SKM-1 (cell line): ENCODE results near the gene SEC24B.

Experiments
- DNase-seq: peaks from one replicate; lab custom pipeline; 2025; ENCODE audit not compliant: unreplicated experiment; lab: John Stamatoyannopoulos, UW

The SEC24B gene

DNA sequence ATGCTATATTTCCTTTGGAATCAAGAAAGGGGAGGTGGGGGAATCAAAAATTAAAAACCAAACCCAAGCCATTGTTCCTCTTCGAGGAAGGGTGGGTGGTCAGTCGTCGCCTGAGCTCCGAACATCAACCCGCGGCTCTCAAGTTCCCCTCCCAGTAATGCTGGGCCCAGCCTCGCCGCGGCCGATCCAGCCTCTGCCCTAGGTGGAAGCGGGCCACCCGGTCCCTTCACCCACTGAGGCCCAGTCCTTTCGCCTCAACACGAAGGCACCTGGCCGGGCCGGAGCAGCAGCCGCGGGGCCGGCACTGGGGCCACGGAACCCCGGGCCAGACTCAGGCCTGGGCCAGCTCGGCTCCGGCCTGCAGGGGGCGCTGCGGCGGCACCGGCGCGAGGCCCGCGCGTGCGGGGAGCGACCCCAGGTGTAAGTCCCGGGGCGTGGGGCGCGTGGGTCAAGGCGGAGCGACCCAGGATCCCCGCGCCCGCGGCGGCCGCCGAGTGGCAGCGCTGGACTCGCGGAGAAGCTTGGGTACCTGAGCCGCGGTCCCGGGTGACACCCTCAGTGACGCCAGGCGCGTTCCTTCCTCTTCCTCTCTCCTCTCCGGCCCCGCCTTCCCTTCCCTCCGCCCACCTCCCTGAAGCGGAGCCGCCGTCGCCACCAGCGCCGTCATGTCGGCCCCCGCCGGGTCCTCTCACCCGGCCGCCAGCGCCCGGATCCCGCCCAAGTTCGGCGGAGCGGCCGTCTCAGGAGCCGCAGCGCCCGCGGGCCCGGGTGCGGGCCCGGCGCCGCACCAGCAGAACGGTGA lies at the start of gene SEC24B:
SEC24B (plus strand) TSS at position 611 of the 802 bp plus-strand sequence; CDS start at position 666, 55 bp downstream.
- peak; percentile 83 for DNase-seq

DNA sequence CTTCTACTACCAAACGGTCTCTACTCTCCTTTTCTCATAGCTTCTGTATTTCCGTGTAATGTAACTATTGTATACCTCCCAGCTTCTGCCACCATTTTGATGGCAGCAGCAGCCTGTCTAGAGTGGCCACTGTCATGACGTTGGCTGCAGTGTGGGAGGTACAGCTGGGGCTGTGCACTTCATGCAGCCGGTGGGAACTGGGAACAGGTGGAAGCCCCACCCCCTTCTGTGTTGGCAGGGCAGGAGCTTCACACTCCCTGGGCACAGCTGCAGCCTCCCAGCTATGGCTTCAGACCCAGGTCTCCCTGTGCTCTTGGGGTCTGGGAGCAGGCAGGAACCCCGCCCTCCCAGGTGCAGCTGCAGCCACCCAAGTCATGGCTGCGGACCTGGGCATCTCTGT lies 49.8 kb upstream of the SEC24B start:
- DNase-seq = no peak

DNA sequence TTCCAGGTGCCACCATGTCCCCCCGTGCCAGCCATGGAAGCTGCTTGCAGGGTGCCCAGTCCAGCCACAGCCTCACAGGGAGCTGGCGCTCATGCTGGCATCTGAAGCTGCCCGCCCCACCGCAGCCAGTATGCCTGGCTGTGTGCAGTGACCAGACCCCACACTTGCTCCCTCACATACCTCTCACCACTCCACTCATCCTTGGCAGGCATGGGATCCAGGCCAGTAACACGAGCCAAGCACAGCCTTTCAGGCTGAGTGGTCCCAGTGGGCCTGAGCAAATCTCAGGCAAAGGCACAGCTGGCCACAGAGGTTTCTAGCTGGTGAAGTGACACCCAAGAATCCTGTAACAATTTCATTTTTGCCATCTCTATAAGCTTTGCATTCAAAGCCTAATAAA lies 48.4 kb upstream of the SEC24B start:
- DNase-seq = no peak

DNA sequence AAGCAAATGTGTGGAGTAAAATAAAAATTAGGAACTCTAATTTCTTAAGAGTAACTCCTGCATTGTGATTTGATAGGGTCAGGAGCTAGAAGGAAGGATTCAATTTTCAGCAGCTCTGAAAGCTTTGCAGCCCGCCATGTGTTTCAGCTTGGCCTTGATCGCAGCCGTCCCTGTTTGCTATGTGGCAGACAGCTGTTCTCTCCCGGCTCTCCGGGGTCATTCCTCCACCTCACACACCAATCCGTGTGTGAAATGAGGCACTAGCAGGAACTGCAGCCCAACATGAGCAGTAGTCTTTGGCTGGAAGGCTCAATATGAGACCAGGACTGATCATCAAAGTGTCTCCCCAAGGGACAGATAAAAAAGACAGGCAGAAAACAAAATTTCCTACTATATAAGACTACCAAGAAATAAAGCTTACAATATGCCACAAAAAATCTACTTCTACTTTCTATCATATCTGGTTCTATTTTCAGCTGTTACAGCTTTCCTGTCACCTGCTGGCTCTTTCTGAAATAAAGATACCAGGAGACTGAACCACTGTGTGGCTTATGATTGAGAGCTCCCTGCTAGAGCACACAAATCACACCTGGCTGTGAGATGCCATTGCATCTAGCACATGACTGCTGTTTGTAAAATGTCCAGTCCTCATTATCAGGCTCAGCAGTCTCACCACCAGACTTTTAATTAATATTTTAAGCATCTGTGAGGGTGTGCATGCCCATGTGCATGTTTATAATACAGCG lies 44.1 kb upstream of the SEC24B start:
- DNase-seq = no peak

DNA sequence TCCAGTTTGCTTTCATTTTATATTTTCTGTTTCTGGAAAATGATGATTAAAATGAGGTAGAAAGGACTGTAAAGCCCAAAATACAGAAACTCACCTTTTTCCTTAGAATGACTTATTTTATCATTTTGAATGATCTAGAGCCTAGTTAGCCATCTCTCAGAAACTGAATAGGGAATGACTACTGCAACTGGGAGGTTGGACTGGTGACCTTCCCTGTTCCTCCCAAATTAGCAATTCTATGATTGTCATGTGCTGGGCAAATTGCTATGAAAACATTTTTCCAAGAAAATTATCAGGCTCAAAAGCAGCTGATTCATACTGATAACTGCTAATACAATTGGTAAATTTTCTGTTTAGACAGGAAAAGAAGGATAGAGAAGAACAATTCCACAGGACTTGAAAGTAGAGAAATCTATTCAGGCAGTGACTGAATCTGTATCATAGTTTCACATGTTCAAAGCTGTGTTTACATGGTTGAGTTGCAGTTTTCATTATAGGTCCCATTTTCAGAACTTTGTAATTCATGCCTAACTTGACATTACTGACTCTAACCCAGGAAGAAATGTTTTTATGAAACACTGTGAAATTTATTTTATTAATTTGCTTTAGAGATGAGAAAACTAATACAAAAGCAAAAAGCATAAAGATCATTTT lies 43.4 kb upstream of the SEC24B start:
- no peak for DNase-seq

DNA sequence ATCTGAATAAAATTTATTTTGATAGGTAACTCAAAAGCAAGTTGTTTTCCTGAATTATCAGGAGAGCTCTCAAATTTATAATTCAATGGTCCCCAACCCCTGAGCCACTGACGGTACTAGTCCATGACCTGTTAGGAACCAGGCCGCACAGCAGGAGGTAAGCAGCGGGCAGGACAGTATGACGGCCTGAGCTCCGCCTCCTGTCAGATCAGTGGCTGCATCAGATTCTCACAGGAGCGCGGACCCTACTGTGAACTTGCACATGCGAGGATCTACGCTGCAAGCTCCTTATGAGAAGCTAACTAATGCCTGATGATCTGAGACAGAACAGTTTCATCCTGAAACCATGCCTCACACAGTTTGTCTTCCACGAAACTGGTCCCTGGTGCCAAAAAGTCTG lies 37.9 kb upstream of the SEC24B start:
- DNase-seq = no peak

DNA sequence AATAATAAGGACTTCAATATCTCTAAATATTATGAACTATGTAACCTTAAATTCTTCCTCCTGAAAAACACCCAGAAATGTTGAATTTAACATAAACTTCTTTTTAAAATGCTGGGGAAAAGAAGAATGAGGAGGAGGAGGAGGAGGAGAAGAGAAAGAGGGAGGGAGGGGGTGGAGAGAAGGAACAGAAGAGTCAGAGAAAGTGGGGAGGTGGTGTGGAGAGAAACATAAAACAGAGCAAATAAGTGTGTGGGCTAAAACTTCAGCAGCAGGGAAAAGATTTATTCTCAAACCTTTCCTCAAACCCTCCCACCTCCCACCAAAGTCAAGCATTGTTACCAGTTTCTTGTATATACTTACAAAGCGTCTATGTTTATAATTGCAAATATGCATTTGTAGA lies 34.7 kb upstream of the SEC24B start:
- DNase-seq = no peak

DNA sequence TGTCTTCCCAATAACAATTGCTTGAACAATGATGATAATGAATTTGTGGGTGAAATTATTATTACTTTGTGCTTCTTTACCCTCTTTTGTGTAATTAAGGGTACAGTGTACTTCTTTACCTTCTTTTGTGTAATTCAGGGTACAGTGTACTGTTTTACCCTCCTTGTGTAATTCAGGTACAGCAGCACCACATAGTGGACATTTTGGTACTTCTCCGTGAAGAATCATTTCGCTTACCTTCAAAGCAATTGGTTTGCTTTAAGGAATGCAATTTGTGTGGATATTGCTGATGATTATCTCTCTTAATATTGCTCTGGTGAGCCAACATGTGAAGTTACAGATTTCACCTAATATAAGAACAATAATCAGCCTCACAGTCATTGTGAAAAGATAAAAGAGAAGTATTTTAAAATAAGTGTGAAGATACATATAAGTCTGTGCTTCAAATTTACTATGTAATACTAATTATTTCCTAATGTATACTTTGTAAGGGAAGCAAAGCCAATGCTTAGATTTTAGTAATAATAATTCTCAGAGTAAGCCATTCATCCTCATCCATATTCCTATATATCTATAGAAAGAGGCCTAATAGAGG lies 27.2 kb upstream of the SEC24B start:
- peak; percentile 3 for DNase-seq

DNA sequence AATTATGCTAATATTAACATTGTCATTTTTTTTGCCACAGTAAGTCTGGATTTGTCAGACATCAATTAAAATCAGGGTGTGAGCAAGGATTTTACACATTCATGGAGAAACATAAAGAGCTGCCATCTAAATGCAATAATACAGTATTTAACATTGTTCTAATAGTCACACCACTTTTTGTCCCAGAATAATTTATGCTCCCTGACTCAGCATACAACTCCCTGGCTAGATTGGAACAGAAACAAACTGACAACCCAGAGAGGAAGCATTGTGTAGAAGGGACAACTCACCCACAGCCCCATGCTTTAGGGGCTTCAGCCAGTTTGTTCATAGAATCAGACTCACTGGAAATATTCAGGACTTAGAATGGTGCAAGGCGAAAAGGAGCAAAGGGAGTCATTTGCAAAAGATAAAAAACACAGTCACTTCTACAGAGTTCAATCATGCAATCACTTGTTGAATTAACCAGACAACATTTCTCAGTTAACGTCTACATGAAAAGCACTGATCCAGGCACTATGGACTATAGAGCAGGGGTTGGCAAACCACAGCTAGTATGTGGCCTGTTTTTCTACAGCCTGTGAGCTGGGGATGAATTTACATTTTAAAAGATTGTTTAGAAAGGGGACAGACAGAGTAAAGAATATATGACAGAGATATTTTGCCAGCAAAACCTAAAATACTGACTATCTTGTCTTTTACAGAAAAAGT lies 26.4 kb upstream of the SEC24B start:
- no peak for DNase-seq

DNA sequence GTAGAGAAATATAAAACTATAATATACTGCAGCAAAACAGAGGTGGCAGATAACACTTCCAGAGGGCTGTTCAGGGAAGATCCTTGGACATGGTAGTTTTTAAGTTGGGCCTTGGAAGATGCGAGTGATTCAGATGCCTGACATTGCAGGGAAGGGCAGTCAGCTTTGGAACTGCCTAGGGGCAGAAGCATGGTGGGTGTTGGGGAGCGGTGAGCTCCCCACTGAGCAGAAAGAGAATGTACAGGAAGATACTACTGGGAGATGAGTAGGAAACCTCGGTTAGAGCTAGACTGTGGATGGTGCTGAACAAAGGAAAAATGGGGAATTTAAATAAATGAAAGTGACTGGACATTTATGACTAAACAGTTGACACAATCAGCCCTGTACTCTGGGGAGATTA lies 24.9 kb upstream of the SEC24B start:
- no peak for DNase-seq

DNA sequence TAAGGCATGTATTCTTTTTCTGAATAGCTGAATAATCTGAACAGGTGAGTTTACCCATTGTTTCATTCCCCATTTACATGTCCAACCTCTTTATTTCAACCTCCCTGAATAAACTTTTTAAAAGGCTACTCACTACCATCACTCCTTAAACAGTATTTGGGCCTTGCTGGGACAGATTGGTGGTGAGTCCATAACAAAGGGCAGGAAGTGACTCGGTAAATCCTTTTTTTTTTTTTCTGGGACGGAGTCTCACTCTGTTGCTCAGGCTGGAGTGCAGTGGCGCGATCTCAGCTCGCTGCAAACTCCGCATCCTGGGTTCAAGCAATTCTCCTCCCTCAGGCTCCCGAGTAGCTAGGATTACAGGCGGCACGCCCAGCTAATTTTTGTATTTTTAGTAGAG lies 23.4 kb upstream of the SEC24B start:
- DNase-seq = no peak

DNA sequence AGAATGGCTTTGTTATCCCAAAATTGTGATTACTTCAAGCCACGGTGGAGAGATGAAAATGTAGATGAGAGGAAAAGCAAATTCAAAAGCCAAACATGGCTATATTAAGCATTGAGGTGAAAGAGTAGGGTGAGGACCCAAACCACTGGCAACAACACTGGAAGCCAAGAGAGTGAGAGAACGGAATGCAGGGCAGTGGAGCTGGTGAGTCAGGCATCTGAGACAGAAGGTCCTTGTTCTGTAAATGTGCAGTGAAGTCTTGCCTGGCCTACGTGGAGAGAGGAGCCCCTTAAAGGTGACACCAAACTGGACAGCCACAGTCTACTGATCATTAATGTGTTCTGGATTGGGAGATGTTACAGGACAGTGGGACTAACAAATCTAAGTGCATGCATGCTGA lies 22.8 kb upstream of the SEC24B start:
- no peak for DNase-seq

DNA sequence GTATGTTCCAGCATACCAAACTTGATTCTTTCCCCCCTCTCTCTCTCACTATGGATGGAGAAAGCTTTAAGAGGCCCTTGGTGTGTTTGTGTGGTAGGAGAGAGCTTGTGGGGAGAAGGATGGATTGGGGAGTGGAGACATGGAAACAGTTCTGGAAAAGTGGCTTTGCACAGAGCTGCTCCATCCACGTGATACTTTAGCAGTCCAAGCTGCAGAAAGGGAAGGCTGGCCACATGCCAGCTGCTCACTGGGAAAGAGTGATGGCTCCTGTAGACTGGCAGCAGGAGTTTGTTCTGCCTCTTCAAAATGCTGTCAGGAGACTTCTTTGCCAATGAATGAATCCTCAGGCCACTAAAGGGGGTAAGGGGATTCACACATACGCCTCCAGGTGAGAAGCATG lies 21.7 kb upstream of the SEC24B start:
- DNase-seq = no peak

DNA sequence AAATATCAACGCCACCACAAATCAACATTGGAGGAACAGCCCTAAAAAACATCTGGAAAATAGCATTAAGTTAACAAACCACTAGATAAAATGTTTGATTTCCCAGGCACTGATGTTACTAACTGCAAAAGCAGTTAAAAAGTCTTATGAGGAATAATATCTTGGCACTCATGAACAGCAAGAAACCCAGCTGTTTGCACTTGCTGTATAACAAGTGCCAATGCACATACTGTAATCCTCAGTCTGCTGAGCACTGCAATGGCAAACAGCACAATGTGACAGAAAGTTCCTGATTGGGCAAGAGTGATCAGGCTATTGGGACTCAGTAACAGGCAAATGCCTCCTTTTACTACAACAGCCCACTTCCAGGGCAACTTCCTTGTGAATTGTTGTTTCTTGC lies 20.8 kb upstream of the SEC24B start:
- no peak for DNase-seq

DNA sequence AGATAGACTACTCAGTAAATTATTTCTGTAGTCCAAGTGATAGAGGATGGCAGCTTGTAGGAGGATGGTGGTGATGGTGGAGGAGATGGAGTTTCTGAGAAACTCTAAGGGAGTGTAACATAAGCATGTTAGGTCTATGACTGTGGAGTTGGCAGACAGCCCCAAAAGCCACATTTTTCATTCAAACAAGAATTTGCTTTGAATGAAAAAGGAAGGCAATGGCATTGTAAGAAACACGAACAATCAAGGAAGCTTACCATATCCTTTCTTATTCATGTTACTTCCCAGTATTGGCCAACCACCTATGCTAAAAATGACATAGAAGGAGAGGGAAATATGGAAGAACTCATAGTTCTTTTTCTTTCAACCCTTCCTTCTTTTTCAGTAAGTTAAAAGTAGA lies 18.7 kb upstream of the SEC24B start:
- no peak for DNase-seq

DNA sequence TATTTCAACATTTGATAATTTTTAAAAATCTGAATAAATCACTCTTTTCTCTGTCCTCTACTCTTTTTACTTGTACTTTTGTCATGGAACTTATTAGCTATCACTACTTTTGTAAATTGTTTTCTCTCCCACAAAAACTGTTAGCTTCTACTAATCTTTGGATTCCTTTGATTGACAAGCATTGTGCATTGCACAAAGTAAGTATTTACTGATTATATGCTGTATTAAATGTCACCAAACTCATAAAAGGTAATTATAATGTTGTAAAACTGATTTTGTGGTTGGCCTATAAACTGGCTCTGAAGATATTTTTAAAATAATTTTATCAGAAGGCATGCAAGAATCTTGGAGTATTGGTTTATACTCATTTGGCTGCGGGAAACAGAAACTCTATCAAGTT lies 15.0 kb upstream of the SEC24B start:
- no peak for DNase-seq

DNA sequence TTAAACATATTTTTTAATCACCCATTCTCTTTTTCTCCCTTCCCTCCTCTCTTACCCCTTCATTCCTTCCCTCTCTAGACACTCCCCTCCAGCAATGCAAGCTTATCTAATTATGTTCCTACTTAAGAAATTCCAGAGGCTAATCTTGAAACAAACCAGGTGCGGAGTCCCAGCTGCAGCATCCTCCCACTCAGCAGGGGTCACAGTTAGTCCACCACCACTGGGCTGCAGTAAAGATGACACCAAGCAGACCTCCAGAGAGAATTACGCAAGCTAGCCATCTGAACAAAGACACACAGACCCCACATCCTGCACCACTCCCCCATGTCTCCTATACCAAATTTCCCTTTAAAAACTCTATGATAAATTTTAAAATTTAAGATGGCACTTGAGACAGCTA lies 13.9 kb upstream of the SEC24B start:
- no peak for DNase-seq

DNA sequence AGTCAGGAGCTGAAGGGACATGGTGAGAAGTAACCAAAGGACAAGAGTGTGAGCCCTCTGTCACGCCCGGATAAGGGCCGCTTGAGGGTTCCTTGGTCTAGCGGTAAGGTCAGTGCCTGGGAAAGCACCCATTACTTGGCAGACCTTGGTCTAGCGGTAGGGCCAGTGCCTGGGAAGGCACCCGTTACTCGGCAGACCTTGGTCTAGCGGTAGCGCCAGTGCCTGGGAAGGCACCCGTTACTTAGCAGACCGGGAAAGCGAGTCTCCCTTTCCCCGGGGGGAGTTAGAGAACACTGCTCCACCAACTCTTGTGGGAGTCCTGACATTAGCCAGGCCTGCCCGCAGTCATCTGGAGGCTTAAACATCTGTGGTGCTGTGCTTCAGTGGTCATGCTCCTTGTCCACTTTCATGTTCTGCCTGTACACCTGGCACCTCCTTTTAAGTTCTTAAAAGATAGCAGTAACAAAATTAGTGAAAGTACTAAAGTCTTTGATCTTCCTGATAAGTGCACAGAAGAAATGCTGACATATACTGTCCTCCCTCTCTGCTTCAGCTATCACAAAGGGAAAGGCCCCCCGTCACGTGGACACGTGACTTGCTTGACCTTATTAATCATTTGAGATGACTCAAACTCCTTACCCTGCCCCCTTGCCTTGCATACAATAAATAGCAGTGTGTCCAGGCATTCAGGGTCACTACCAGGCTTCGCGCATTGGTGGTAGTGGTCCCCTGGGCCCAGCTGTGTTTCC lies 9.3 kb upstream of the SEC24B start:
- no peak for DNase-seq

DNA sequence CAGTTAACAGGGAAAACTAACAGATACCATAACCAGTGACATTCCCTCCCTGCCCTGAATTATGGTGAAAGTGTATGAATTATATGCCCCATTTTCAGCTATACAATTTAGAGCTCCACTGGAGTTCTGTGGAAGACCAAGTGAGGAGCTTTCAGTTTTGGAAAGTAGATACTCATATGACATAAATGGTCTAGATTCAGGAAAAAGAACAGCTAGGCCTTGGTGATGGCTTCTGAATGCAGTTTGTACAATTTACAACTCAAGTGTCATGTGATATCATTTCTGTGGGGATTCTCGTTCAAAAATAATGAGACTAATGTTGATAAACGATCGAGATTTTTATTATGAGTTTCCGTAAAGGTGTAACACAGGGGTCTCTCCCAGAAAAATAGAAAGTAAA lies 8.2 kb upstream of the SEC24B start:
- no peak for DNase-seq

DNA sequence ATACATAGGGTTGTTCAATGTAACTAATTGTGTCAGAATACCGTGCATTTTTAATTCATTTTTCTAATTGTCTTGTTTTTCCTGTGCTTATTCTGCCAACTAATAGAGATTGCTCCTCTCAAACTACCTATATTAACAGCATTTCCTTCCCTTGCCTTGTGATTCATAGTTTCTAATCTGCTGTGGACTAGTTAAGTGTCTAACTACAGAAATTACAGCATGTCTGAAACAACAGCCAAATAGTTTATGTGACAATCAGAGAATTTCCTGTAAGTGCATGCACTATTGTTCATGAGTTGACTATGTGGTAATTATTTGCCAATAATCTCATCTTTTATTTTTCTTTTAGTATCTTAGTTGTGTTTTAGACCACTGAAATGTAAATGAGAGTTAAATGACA lies 4.1 kb upstream of the SEC24B start:
- no peak for DNase-seq
